Right cardiac atrium (tissue), 5 donors: ENCODE measurements around the gene GADD45GIP1. TPM values are rescaled to one million over a fixed set of nuclear protein-coding genes. Genes with fewer than 3 reads are reported as not detected.

ENCODE experiments used
- ATAC-seq, 2 donors: fragments of 200-7000 bp; cut with Tn5 transposase; one replicate each; pipeline versions ENCODE4 v1.8.0 to v1.9.1; 2020; ENCODE audit warnings: moderate library complexity in 2 of 2, mild to moderate bottlenecking in 1 of 2
- DNase-seq, 3 donors: peaks; one replicate each; pipeline ENCODE4 v3.0.0-alpha.2; 2020
- H3K27ac ChIP-seq: one replicate; pipeline ENCODE4 v1.5.1; 2013; ENCODE audit warnings: mild to moderate bottlenecking, low read length, control low read depth, moderate library complexity
- H3K27me3 ChIP-seq: one replicate; pipeline ENCODE4 v1.6.1; 2013; ENCODE audit not compliant: control insufficient read depth, insufficient read depth
- H3K4me1 ChIP-seq: one replicate; pipeline ENCODE4 v1.6.1; 2013; ENCODE audit warnings: low read length; ENCODE audit not compliant: control insufficient read depth, insufficient read depth
- H3K4me3 ChIP-seq: one replicate; pipeline ENCODE4 v1.5.1; 2013; ENCODE audit warnings: low read length, control low read depth
- H3K9me3 ChIP-seq: one replicate; pipeline ENCODE4 v1.6.1; 2013; ENCODE audit warnings: low read length; ENCODE audit not compliant: control insufficient read depth
- WGBS: extraction: QIAGEN DNeasy Blood & Tissue Kit; methylation state at CpG from one replicate; pipeline ENCODE4 v1.1.7; 2013; 5-methylcytosine and 5-hydroxymethylcytosine counted together
- intact Hi-C, 4 donors: fragments of 100-400 bp; cut with DNase I; formaldehyde crosslinking; loops; one replicate each; pipeline versions ENCODE4 v1.11.0 to v1.14.0; 2022 to 2023
- polyA plus RNA-seq: library from polyadenylated mRNA; stranded (reverse); fragments of 200-250 nt; gene quantifications from one replicate; pipeline ENCODE4 v1.2.3, GENCODE V29; 2013
- total RNA-seq, 4 donors: library from RNA; stranded (reverse); fragmentation: NEBNext Ultra II Directional; extraction: Animal tissue kit (Norgen Biotek cat#: 25700); gene quantifications; one replicate each; pipeline ENCODE4 v1.2.1, GENCODE V29; 2021
- donor health status: healthy with polysubstance abuse.
- donor health status: DM: no; HTN: yes; CAD: no.
- donor health status: DM: no; HTN: no; CAD: no.
- donor health status: DM: no; HTN: yes; CAD: no; lungs with severe emphysema.
- donor health status: DM: yes; HTN: yes; CAD: no.

Gene GADD45GIP1
- total and polyA plus RNA-seq, 5 donors = 24.3 to 64.5 (median 32.1) TPM

DNA sequence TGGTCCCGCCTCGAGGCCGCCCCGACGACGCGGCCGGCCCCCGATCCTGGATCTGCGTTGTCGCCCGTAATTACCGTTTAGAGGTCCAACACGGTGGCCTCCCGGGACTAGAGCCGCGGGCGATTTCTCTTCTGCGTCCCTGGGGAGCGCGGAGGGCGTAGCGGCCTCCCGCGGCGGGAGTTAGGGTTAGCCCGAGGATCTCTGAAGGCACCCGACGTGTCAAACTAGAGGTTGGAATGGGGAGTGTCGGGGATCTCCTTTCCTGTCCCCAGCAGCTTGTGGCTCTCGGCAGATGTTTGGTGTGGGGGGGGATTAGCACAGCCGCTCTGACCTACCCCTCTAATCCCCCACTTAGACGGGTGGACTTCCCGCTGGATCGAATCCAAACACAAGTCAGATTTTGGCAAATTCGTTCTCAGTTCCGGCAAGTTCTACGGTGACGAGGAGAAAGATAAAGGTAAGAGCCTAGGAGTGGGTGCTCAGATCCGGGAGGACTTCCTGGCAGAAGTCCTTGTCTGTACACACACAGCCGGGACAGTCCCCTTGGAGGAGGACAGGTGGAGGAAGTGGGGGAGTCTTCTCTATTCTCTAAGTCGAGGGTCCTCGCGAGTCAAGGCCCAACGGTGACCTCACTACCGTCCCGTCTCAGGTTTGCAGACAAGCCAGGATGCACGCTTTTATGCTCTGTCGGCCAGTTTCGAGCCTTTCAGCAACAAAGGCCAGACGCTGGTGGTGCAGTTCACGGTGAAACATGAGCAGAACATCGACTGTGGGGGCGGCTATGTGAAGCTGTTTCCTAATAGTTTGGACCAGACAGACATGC lies 18.0 kb downstream of the GADD45GIP1 start:
- Histone ChIP-seq H3K4me1 (peaks cover 10% of the 10 kb centered on the region), H3K27me3 (no peaks in the 10 kb centered on the region), H3K4me3 (peak overlapping the region; percentile 73), H3K9me3 (no peaks in the 10 kb centered on the region), H3K27ac (peak overlapping the region; percentile 83)
- ATAC-seq (peak; percentile 5 to 18), DNase-seq (peak in 1 of 3 donors; percentile 48)
- intact Hi-C loops = no loop called here
- WGBS = under 1% methylated on average over 54 of the region's 54 CpGs

DNA sequence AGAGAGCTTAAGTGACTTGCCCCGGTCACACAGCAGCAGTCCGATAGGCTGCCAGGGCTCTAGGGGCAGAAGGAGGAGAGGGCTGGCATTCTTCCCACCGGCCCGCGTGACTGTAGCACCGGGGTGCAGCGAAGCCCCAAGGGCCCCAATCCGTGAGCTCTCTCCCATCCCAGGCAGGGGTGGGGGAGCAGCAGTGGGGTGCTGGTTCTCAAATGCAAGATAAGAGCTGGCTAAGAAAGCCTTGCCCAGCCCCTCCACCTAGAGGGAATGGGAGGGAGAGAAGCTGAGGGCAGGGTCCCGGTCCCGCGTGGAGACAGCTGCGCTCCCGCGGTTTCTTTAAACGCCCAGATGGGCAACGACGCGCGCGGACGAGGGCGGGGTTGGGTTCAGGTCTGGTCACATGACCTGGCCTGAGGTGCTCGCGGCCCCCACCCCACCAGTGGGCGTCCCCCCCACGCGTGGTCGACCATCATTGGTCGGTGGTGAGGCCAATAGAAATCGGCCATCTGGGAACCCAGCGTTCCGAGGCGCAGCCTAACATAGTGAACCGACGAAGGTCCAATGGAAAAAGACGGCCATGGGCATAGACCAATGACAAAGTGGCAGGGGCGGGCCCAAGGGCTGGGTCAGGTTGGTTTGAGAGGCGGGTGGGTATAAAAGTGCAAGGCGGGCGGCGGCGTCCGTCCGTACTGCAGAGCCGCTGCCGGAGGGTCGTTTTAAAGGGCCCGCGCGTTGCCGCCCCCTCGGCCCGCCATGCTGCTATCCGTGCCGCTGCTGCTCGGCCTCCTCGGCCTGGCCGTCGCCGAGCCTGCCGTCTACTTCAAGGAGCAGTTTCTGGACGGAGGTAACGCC lies 18.9 kb downstream of the GADD45GIP1 start, which contains the start of gene CALR:
TSS of gene CALR (plus strand) at position 683 of the 852 bp plus-strand sequence. CDS start at position 754, 71 bp downstream.
- Histone ChIP-seq H3K4me3 (peak within 1 kb of the TSS; percentile 73), H3K27me3 (no peaks in the 10 kb centered on the region), H3K4me1 (peaks cover 10% of the 10 kb centered on the region), H3K27ac (peak within 1 kb of the TSS; percentile 83), H3K9me3 (no peaks in the 10 kb centered on the region)
- intact Hi-C loops = no loop called here
- under 1% methylated on average over 63 of the region's 63 CpGs for WGBS
- DNase-seq (peak; percentile 99 to 100 (median 100)), ATAC-seq (peak; percentile 95 to 96)

DNA sequence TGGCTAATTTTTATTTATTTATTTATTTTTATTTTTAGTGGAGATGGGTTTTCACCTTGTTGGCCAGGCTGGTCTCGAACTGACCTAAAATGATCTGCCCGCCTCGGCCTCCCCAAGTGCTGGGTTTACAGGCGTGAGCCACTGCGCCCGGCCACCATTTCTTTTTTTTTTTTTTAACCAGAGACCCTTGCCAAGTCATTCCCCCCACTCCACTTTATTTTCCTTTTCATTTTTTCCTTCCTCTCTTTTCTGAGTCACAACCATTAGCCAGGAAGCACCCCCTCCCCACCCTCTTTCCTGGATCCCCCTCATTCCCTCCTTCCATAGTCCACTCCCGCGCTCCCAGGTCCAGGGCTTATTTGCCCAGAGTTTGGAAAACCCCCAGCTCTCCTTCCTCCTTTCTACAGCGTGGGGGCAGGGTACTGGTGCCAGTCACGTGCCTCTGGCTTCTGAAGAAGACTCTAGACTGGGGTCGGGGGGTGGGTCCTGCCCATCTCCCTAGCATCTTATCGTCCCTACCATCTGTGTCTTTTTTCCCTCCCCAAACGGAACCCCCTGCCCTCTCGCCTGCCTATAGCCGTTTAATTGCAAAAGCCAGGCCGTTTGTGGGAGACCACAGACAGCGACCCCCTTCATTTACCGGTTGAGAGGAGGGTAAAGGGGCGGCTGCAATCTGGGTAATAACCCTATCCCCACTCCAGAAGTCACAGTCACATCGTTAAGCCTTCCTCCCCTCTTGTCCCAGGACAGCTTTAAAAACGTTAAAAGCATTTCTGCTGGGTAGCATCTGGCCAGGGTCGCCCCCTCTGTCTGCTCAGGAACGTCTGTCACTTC lies 19.7 kb downstream of the GADD45GIP1 start:
- peak overlapping the region; percentile 42 for H3K4me3 ChIP-seq
- intact Hi-C loops = no loop called here
- 20% methylated on average over 23 of the region's 23 CpGs for WGBS
- DNase-seq (no peak), ATAC-seq (no peak)
- no peaks in the 10 kb centered on the region for H3K9me3 ChIP-seq
- no peak overlapping the region for H3K27ac ChIP-seq
- H3K4me1 ChIP-seq = peaks cover 16% of the 10 kb centered on the region
- no peaks in the 10 kb centered on the region for H3K27me3 ChIP-seq

DNA sequence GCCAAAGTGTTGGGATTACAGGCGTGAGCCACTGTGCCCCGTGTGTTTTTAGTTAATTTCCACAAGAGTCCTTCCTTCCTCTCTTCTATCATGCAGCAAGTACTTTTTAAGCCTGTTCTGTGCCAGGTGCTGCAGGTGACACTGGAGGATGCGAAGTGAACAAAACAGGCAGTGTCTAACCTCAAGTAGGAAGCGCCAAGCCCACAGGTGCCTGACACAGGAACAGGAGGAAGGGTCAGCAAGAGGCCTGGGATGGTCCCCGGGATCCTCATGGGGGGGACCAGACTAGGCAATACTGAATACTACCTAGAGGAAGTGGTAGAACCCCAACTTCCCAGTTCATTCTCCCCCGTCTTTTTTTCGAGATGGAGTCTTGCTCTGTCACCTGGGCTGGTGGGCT lies 20.4 kb downstream of the GADD45GIP1 start:
- DNase-seq (peak in 1 of 3 donors; percentile 43), ATAC-seq (no peak)
- Histone ChIP-seq H3K27me3 (no peaks in the 10 kb centered on the region), H3K4me1 (peaks cover 16% of the 10 kb centered on the region), H3K4me3 (no peak overlapping the region), H3K27ac (no peak overlapping the region), H3K9me3 (no peaks in the 10 kb centered on the region)
- intact Hi-C loops = no loop called here
- 71% methylated on average over 7 of the region's 7 CpGs for WGBS

DNA sequence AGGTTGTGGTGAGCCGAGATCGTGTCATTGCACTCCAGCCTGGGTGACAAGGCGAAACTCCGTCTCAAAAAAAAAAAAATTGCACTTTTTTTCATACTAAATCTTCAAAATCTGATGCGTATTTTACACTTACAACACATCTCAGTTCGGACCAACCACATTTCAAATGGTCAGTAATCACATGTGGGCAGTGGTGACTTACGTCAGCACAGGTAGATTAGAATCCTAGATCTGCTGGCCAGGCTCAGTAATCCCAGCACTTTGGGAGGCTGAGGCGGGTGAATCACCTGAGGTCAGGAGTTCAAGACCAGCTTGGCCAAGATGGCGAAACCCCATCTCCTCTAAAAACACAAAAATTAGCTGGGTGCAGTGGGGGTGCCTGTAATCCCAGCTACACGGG lies 22.0 kb downstream of the GADD45GIP1 start:
- ATAC-seq (no peak), DNase-seq (peak in 1 of 3 donors; percentile 9)
- WGBS = 91% methylated on average over 10 of the region's 10 CpGs
- Histone ChIP-seq H3K4me3 (no peak overlapping the region), H3K9me3 (no peaks in the 10 kb centered on the region), H3K27me3 (no peaks in the 10 kb centered on the region), H3K4me1 (peaks cover 10% of the 10 kb centered on the region), H3K27ac (no peak overlapping the region)
- intact Hi-C loops = no loop called here

DNA sequence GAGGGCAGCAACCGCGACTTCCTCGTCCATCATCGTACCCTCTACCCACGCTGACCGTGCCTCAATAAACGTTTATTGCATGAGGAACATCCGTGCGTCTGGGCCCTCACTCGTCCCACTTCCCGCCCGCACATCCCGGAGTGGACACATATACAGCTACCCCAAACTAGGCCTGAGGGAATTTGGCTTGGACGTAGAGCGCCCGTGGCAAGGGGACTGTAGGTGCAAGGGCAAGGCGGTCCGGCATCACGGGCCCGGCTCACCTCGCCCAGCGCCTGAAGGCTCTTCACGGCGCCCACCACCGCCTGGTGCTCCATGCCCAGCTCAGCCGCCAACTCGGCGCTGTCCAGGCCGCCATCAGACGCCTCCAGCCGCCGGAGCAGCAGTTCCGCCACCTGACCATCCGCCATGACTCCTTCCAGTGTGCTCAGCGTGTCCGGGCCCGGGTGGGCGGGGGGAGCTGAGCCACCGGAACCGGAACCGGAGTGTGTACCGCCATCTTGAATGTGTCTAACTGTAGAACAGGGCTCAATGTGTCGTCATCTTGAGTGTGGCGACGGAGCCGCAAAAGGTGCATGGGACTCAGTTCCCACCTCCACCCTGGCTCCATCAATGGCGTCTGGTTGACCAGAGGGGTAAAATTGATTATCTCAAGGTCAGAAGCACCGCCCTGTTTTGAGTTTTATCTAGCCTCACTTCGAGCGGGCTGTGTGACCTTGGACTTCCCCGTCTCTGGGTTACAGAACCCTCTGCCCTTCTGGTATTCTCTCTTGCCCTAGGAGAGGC lies 23.5 kb downstream of the GADD45GIP1 start, which contains the start of gene FARSA:
TSS of gene FARSA (minus strand) at position 425 of the 786 bp plus-strand sequence. CDS start at position 410, 15 bp downstream.
- no peaks in the 10 kb centered on the region for H3K9me3 ChIP-seq
- peaks cover 8% of the 10 kb centered on the region for H3K4me1 ChIP-seq
- ATAC-seq = peak; percentile 85 to 86
- peak; percentile 92 to 97 (median 96) for DNase-seq
- no peaks in the 10 kb centered on the region for H3K27me3 ChIP-seq
- peak within 1 kb of the TSS; percentile 56 for H3K4me3 ChIP-seq
- intact Hi-C loops = no loop called here
- peak within 1 kb of the TSS; percentile 49 for H3K27ac ChIP-seq
- WGBS = 2% methylated on average over 51 of the region's 51 CpGs

DNA sequence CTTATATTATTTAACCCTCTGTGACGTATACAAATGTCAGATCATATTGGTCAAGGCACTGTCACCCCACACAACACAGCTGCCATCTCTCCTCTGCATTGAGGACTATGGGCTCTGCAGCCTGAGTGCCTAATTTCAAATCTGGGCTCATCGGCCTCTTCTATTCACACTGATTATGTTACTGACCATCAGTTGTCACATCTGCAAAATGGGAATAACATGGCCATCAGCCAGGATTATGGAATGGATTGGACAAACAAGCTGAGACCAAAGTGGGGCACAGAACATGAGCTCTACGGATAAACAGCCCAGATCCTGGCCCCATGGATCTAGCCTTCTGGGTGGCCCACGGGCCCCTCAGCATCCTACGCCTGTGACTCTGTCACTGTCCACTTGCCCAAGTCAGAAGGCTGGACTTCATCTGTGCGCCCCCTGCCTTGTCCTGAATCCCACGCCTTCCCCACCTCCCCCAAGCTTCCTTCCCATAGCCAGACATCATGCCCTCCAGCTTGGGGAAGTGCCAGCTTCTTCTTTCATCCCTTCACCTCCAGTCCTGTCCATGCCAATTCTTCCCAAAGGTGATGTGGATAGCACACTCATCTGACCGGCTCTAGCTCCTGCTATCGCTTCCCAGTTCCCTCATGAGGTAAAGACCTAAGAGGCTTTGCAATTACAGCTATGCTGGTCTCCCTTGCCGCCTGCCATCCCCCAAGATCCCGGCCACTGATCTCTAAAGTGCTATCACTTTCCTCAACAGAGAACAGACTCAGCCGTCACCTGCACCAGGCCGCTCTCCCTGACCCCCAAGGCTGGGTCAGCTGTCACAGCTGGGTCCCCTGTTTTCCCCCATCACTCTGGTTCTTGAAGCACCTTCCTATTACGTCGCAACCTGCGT lies 24.4 kb downstream of the GADD45GIP1 start:
- Histone ChIP-seq H3K4me3 (peak overlapping the region; percentile 56), H3K9me3 (no peaks in the 10 kb centered on the region), H3K27ac (peak overlapping the region; percentile 27), H3K4me1 (peaks cover 8% of the 10 kb centered on the region), H3K27me3 (no peaks in the 10 kb centered on the region)
- DNase-seq = no peak
- WGBS = 31% methylated on average over 16 of the region's 16 CpGs
- ATAC-seq = no peak
- intact Hi-C loops = no loop called here

DNA sequence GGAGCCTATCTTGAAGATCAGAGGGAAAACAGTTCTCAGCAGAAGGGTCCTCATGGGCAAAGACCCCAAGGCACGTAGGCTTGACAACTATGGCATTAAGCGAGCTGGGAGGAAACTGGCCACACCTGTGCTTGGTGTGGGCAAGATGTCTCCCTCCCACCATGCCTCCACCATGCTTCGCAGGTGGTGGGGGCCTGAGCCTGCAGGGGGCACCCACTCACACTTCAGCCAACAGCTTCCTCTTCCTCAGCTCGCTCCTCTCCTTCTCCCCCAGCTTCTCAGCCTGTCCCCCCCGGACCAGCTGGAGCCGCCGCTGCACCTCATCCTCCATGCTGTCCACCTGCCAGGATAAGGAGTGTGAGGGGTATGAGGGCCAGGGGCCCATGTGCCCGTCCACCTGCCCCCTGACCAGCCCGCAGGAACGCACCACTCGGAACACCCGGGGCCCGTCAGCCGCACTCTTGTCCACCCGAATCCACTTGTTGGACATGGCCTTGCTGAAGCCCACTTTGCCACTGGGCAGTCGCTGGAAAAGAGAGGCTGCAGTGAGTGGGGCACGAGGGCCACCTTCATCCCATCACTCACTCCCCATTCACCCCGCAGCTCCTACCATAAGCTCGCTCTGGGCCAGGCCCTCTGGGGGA lies 26.9 kb downstream of the GADD45GIP1 start:
- ATAC-seq (no peak), DNase-seq (no peak)
- no peak overlapping the region for H3K27ac ChIP-seq
- WGBS = 89% methylated on average over 19 of the region's 19 CpGs
- H3K9me3 ChIP-seq = no peaks in the 10 kb centered on the region
- no peaks in the 10 kb centered on the region for H3K27me3 ChIP-seq
- peaks cover 6% of the 10 kb centered on the region for H3K4me1 ChIP-seq
- no peak overlapping the region for H3K4me3 ChIP-seq
- intact Hi-C loops = no loop called here
